HepG2 (cell line): ENCODE measurements around the gene SECTM1. TPM values are rescaled to one million over a fixed set of nuclear protein-coding genes. Genes with fewer than 3 reads are reported as not detected.
A peak's percentile ranks its signal among the peaks of the same experiment; 100 is the strongest.

ENCODE experiments used
- EHMT2 ChIP-seq: fragments of 200-600 bp; sonication (generic); IDR thresholded peaks from 2 replicates; pipeline ENCODE4 v1.7.0; 2017; ENCODE audit warnings: antibody characterized with exemption, low read depth, low read length, borderline replicate concordance
- FOXC1 ChIP-seq: sonication (generic); formaldehyde crosslinking; IDR thresholded peaks from 2 replicates; pipeline ENCODE4 v1.8.0; 2022; ENCODE audit warnings: mild to moderate bottlenecking, missing genetic modification reagents, borderline replicate concordance
- GMEB1 ChIP-seq: sonication (generic); formaldehyde crosslinking; IDR thresholded peaks from 2 replicates; pipeline ENCODE4 v1.5.1; 2020; ENCODE audit warnings: missing genetic modification reagents, mild to moderate bottlenecking, borderline replicate concordance
- ISX ChIP-seq: sonication (generic); formaldehyde crosslinking; conservative IDR thresholded peaks from 2 replicates; pipeline ENCODE4 v1.5.0; 2020; ENCODE audit warnings: missing genetic modification reagents
- JUND ChIP-seq: sonication (generic); formaldehyde crosslinking; IDR thresholded peaks from 2 replicates; pipeline ENCODE4 v1.8.0; 2022; ENCODE audit warnings: mild to moderate bottlenecking, missing genetic modification reagents
- NCOA5 ChIP-seq: sonication (generic); formaldehyde crosslinking; IDR thresholded peaks from 2 replicates; pipeline ENCODE4 v1.4.0; 2020; ENCODE audit warnings: missing genetic modification reagents
- TCF12 ChIP-seq, 2 experiments: fragments of 450-650 bp in 1 of 2; sonication (generic) in 1 of 2; formaldehyde crosslinking in 1 of 2; IDR thresholded peaks; 2 replicates each; pipeline versions ENCODE4 v1.6.1 to v1.8.0; 2017 to 2022; ENCODE audit warnings: antibody characterized with exemption in 1 of 2, mild to moderate bottlenecking in 1 of 2, missing genetic modification reagents in 1 of 2, moderate library complexity in 1 of 2
- TSC22D2 ChIP-seq: sonication (generic); formaldehyde crosslinking; IDR thresholded peaks from 2 replicates; pipeline ENCODE4 v1.5.1; 2020; ENCODE audit warnings: missing genetic modification reagents, mild to moderate bottlenecking, borderline replicate concordance
- ZFP82 ChIP-seq: sonication (generic); formaldehyde crosslinking; IDR thresholded peaks from 2 replicates; pipeline ENCODE4 v1.5.1; 2020; ENCODE audit warnings: mild to moderate bottlenecking, missing genetic modification reagents, borderline replicate concordance
- ZKSCAN1 ChIP-seq: fragments of 150-350 bp; IDR thresholded peaks from 2 replicates; pipeline ENCODE4 v1.6.1; 2014; ENCODE audit warnings: low read length
- ZNF256 ChIP-seq: sonication (generic); formaldehyde crosslinking; conservative IDR thresholded peaks from 2 replicates; pipeline ENCODE4 v1.4.0; 2020; ENCODE audit warnings: missing genetic modification reagents
- ZNF260 ChIP-seq: sonication (generic); formaldehyde crosslinking; IDR thresholded peaks from 2 replicates; pipeline ENCODE4 v1.4.0; 2020; ENCODE audit warnings: missing genetic modification reagents, low read depth, mild to moderate bottlenecking, borderline replicate concordance
- ZNF713 ChIP-seq: sonication (generic); formaldehyde crosslinking; IDR thresholded peaks from 2 replicates; pipeline ENCODE4 v1.4.0; 2020; ENCODE audit warnings: mild to moderate bottlenecking, missing genetic modification reagents
- ZNF766 ChIP-seq: sonication (generic); formaldehyde crosslinking; IDR thresholded peaks from 2 replicates; pipeline ENCODE4 v1.5.0; 2020; ENCODE audit warnings: missing genetic modification reagents, borderline replicate concordance
- polyA plus RNA-seq, 8 experiments: library from polyadenylated mRNA; depleted of rRNA in 3 of 8; stranded (reverse) in 7 of 8; unstranded in 1 of 8; fragments of >200 nt; fragmentation: Illumina TruSeq in 4 of 8; extraction: Trizol in 4 of 8; gene quantifications; 2 replicates each; pipeline versions ENCODE4 v1.2.1 to v1.2.3, GENCODE V29; 2011 to 2016; ENCODE audit warnings: low read depth in 4 of 8, missing spikeins in 1 of 8, mixed read lengths in 1 of 8; ENCODE audit not compliant: insufficient read depth in 1 of 8
- total RNA-seq, 5 experiments: library from RNA; depleted of rRNA; stranded (reverse); fragments of >200 nt; fragmentation: Illumina TruSeq; extraction: Trizol; gene quantifications; 2 replicates each; pipeline ENCODE4 v1.2.3, GENCODE V29; 2016; ENCODE audit warnings: low read depth in 1 of 5
- TF ChIP-seq, protein P1 (sequence below): sonication (generic); formaldehyde crosslinking; IDR thresholded peaks from 2 replicates; pipeline ENCODE4 v1.4.0; 2020; ENCODE audit warnings: mild to moderate bottlenecking, missing genetic modification reagents
- TF ChIP-seq, protein P2 (sequence below): sonication (generic); formaldehyde crosslinking; IDR thresholded peaks from 2 replicates; pipeline ENCODE4 v1.4.0; 2020; ENCODE audit warnings: missing genetic modification reagents
- TF ChIP-seq, protein P3 (sequence below): sonication (generic); formaldehyde crosslinking; IDR thresholded peaks from 2 replicates; pipeline ENCODE4 v1.8.0; 2022; ENCODE audit warnings: low read depth, missing genetic modification reagents
- TF ChIP-seq, protein P4 (sequence below): sonication (generic); formaldehyde crosslinking; IDR thresholded peaks from 2 replicates; pipeline ENCODE4 v1.4.0; 2020; ENCODE audit warnings: mild to moderate bottlenecking, missing genetic modification reagents

SECTM1 gene
- total and polyA plus RNA-seq, 2 of the 13 experiments (the other 11 are each of a cell fraction or from before 2014, with no cell fraction given): 3.5 to 5.3 TPM

DNA sequence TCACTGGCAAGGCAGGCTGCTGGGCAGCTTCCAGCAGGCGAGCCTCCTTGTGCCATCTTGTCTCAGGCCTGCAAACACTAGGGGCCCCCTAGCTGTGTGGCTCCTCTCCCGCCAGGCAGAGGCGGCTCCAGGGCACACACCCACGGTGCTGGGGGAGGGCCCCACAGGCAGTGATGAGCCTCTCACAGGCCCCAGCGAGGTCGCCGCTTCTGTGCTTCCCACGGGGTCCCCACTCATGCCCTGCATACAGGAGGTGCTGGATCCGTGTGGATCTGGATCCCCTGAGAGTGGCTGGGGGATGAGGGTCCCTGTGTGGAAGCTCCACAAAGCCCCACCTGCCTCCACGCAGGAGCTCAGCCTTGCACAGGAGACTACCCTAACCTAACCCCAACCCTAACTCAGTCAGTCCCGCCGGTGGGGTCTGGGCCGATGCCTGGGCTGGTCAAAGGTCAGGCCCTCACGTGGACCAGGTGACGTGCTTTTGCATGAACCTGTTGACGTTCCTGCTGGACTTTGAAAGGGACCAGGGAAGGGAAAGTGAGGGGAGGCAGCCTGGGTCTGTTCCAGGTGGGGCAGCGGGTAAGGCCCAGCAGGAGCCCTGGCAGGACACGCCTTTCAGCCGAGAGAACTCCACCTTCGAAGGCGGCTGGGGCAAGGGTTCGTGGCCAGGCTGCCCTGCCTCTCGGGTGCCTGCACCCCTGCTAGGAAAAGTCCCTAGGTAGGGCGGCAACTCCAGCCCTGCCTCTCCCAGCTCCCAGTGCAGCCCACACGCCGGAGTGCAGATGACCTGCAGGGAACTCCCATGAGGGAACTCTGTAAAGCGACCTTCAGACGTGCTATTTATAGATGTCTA is 5.2 kb downstream of the SECTM1 start (continued):
- TF ChIP-seq, protein P1, sequence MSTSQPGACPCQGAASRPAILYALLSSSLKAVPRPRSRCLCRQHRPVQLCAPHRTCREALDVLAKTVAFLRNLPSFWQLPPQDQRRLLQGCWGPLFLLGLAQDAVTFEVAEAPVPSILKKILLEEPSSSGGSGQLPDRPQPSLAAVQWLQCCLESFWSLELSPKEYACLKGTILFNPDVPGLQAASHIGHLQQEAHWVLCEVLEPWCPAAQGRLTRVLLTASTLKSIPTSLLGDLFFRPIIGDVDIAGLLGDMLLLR (CRISPR knock-in tag): no peak
- TF ChIP-seq ZNF766 (CRISPR knock-in tag): peak; percentile 83; the same call in 1 of the 2 replicates
- peak; percentile 84 for TF ChIP-seq GMEB1 (CRISPR knock-in tag)
- TF ChIP-seq, protein P2, sequence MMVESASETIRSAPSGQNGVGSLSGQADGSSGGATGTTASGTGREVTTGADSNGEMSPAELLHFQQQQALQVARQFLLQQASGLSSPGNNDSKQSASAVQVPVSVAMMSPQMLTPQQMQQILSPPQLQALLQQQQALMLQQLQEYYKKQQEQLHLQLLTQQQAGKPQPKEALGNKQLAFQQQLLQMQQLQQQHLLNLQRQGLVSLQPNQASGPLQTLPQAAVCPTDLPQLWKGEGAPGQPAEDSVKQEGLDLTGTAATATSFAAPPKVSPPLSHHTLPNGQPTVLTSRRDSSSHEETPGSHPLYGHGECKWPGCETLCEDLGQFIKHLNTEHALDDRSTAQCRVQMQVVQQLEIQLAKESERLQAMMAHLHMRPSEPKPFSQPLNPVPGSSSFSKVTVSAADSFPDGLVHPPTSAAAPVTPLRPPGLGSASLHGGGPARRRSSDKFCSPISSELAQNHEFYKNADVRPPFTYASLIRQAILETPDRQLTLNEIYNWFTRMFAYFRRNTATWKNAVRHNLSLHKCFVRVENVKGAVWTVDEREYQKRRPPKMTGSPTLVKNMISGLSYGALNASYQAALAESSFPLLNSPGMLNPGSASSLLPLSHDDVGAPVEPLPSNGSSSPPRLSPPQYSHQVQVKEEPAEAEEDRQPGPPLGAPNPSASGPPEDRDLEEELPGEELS: peak; percentile 91
- TF ChIP-seq ZNF256: peak; percentile 71
- TF ChIP-seq ISX (CRISPR knock-in tag): no peak
- TF ChIP-seq, protein P3, sequence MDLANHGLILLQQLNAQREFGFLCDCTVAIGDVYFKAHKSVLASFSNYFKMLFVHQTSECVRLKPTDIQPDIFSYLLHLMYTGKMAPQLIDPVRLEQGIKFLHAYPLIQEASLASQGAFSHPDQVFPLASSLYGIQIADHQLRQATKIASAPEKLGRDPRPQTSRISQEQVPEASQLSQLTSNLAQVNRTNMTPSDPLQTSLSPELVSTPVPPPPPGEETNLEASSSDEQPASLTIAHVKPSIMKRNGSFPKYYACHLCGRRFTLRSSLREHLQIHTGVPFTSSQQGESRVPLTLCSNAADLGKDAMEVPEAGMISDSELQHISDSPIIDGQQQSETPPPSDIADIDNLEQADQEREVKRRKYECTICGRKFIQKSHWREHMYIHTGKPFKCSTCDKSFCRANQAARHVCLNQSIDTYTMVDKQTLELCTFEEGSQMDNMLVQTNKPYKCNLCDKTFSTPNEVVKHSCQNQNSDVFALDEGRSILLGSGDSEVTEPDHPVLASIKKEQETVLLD: no peak
- peak; percentile 73; the same call in 1 of the 2 replicates for TF ChIP-seq NCOA5 (CRISPR knock-in tag)
- no peak for TF ChIP-seq ZFP82 (CRISPR knock-in tag)
- TF ChIP-seq ZKSCAN1: no peak; the same call in 1 of the 2 replicates
- TF ChIP-seq TCF12 (IDR thresholded peaks at IDR 0.05): no peak
- TF ChIP-seq TCF12 (CRISPR knock-in tag; IDR thresholded peaks at IDR 0.05): peak; percentile 68; the same call in 1 of the 2 replicates
- TF ChIP-seq, protein P4, sequence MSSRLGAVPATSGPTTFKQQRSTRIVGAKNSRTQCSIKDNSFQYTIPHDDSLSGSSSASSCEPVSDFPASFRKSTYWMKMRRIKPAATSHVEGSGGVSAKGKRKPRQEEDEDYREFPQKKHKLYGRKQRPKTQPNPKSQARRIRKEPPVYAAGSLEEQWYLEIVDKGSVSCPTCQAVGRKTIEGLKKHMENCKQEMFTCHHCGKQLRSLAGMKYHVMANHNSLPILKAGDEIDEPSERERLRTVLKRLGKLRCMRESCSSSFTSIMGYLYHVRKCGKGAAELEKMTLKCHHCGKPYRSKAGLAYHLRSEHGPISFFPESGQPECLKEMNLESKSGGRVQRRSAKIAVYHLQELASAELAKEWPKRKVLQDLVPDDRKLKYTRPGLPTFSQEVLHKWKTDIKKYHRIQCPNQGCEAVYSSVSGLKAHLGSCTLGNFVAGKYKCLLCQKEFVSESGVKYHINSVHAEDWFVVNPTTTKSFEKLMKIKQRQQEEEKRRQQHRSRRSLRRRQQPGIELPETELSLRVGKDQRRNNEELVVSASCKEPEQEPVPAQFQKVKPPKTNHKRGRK: no peak
- TF ChIP-seq ZNF713 (CRISPR knock-in tag): peak; percentile 94; the same call in 1 of the 2 replicates
- peak; percentile 86; the same call in 1 of the 2 replicates for TF ChIP-seq FOXC1 (CRISPR knock-in tag)
- TF ChIP-seq TSC22D2 (CRISPR knock-in tag): 0 out of 2 replicates have a peak, but pooled peaks have one; percentile 33
- TF ChIP-seq ZNF260: no peak
- no peak for TF ChIP-seq EHMT2
- TF ChIP-seq JUND (CRISPR knock-in tag): peak; percentile 38; the same call in 1 of the 2 replicates
